Measurements from ENCODE around the gene ABL2.
"Not testable (repeated sequence)": the region's sequence is repeated elsewhere in the genome, so short reads cannot be mapped to it uniquely, and the experiment has no call there.

ABL2 gene

GRCh38 chr1:179229214-179230140 is at the start of gene ABL2:
ABL2 (minus strand) TSS chr1:179229677; CDS start chr1:179229397, 280 bp downstream.
- DNase-seq: peak; percentile 71

DNA sequence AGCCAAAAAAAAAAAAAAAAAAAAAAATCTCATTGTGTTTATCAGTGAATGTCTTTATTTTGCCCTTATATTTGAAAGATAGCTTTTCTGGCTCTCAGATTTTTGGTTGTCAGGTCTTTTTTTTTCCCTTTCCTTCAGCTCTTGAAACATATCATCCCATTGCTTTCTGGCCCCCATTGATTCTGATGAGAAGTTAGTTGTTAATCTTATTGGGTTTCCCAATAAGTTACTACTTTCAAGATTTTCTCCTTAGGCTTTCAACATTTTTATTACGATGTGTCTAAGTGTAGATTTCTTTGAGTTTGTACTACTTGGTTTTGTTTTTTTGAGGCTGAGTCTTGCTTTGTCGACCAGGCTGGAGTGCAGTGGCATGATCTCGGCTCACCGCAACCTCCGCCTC is 49.4 kb upstream of the ABL2 start:
- no peak for DNase-seq

- DNase-seq: not testable (repeated sequence)
Measured at GRCh38 chr1:179274424-179274823, 44.9 kb upstream of the ABL2 start.

DNA sequence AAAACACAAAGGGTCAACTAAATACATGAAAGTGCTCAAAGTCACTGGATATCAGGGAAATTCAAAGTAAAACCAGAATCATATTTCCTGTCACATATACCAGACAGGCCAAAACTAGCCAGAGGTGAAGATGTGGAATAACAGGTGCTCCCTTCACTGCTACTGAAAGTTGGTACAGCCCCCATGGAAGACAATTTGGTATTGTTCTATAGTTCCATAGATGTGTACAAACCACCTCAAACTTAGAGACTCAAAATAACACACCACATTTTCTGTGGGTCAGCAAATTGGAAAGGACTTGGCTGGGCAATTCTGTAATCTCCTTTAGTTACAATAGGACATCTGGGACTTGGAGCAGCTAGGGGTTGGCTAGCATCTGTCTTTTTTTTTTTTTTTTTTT is 39.6 kb upstream of the ABL2 start:
- DNase-seq: no peak

- no peak for DNase-seq
Measured at GRCh38 chr1:179264507-179264906, 35.0 kb upstream of the ABL2 start.

DNA sequence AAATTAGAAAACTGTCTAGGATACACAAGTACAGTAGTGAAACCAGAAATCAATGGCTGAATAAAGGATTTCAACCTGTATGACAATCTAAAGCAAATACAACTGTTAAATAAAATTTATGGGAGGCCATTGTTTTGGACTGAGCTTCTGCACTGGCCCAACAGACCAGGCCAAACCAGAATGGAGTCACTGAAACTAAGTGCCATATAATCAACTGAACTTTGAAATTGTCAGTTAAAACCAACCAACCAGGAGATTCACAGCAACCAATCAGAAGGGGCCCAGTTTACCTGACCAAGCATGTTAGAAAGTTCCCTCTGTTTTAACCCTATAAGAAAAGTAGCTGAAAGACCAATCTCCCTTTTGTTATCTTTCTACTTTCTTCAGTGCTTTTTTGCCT is 33.6 kb upstream of the ABL2 start:
- no peak for DNase-seq

DNA sequence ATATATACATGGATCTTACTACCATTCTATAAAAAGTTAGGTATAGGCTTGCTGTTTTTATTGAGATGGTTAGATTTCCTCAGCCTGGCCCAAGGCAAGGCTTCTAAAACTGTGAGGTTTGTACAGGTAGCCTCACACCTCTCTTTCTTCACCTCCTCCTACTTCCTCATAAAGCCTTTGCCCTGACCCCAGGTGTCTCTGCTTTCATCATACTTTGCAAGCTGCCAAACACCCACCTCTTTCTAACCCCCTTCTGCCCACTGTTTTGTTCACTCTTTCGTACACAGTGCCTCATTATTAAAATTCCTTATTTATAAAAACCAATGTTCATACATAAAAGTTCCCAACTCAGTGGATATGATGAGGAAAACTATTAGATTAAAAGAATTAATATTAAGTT is 32.7 kb upstream of the ABL2 start:
- DNase-seq: no peak

DNA sequence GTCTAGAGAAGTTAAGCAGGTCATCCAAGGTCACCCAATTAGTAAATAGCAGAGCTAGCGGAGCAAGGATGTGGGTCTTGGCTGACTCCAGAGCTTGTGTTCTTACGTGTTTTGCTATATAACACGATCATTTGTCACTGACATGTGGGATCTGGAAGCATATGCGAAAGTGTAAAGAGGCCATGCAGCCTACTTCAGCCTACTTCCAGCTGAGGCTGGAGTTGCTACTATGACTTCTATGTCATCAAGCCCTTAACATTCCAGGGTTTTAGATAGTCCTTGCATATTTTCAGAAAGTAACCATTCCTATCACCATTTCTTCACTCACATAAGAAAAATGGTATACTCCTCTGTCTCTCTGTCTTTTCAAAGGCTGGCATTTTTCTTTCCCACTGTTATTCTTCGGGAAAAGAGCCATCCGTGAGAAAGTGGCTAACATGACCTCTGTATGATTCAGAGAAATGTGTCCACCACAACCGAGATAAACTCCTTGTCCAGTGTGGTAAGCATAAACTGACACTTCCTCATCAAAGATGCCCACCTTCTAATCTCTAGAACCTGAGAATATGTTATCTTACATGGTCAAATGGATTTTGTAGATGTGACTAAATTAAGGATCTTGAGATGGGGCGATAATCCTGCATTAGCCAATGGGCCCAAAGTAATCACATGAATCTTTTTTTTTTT is 24.0 kb upstream of the ABL2 start:
- no peak for DNase-seq

DNA sequence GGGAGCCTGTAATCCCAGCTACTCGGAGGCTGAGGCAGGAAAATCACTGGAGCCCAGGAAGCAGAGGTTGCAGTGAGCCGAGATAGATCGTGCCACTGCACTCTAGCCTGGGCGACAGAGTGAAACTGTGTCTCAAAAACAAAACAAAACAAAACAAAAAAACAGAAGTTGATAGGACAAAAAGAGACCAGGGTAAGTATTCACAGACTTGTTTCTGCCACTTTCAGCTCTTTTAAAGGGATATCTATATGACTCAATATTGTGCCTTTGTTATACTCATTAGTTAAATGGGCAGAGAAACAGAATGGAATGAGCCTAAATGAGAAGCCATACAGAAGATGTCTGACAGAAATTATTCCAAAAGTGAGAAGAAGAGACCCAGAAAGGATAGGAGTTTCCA is 23.1 kb upstream of the ABL2 start:
- DNase-seq: no peak

DNA sequence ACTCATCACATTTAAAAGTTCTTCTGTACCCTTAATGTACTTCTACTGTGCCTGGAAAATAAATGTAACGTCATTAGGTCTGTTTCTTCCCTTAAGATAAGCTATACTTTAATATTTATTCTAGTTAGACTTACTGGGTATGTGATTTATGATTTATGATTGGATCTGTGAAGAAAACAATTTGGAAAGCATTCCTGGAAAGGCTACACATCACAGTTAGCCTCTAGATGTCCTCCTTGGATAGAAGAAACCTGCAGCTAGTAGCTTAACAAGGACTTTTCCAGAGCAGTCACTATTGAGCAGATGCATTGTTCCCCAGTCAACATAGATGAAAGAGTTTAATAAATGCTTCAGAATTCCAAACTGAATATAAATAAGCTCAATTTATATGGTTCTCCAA is 22.2 kb upstream of the ABL2 start:
- no peak for DNase-seq

DNA sequence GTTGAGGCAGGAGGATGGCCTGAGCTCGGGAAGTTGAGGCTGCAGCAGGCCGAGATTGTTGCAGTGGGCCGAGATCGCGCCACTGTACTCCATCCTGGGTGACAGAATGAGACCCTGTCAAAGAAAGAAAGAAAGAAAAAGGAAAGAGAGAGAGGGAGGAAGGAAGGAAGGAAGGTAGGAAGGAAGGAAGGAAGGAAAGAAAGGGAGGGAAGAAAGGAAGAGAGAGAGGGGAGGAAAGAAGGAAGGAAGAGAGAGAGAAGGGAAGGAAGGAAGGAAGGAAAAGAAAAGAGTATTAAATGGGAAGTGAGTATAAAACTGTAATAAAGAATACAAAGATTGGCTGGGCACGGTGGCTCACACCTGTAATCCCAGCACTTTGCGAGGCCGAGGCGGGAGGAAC is 18.4 kb upstream of the ABL2 start:
- no peak for DNase-seq

DNA sequence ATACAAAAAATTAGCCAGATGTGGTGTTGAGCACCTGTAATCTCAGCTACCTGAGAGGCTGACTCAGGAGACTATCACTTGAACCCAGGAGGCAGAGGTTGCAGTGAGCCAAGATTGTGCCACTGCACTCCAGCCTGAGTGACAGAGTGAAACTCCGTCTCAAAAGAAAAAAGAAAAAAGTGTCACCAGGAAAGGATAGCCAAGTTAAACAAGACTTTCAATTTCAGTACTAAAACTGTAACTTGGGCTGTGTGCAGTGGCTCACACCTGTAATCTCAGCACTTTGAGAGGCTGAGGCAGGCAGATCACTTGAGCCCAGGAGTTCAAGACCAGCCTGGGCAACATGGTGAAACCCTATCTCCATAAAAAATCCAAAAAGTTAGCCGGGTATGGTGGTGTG is 15.9 kb upstream of the ABL2 start:
- not testable (repeated sequence) for DNase-seq

- DNase-seq: no peak
Measured at GRCh38 chr1:179241530-179242097, 12.1 kb upstream of the ABL2 start.

DNA sequence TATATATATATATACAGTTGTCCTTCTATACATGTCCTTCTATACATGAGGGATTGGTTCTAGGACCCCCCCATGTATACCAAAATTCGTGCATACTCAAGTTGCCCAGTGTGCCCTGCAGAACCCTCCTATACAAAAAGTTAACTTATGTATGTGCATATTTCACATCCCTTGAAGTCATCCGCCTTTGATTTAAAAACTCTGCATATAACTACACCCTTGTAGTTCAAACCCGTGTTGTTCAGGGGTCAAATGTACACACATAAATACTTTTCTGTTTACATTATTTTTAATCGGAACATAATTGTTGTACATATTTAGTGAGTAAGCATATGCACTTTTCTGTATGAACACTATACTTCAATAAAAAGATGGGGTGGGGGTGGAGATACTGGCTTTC is 7.7 kb upstream of the ABL2 start:
- no peak for DNase-seq

GRCh38 chr1:179234863-179235262 is 5.4 kb upstream of the ABL2 start:
- DNase-seq: no peak

GRCh38 chr1:179231923-179232322 is 2.4 kb upstream of the ABL2 start:
- no peak for DNase-seq

- DNase-seq: no peak
Measured at GRCh38 chr1:179230721-179231120, 1.2 kb upstream of the ABL2 start.

- peak; percentile 55 for DNase-seq
Measured at GRCh38 chr1:179230251-179230650, 774 bp upstream of the ABL2 start.

DNA sequence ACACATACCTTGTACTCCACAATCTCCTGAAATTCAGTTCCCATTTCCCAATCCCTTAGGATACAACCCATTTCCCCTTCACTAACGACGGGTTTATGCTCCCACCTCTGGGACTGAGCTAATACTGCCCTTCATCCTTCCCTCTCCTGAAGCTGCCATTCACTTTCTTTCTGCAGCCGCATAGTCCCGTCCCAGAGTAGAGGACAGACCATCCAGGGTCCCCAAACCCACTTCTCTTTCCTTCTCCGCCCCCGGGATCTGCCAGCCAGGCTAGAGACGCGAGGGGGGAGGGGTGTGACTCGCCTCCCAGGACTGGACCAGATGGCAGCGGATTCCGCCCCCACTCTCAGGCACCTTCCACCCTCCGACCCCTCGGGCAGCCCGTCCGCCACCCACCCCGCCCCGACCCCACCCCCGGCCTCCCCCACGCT is 679 bp downstream of the ABL2 start:
- peak; percentile 57 for DNase-seq

GRCh38 chr1:179226738-179227137 is 2.7 kb downstream of the ABL2 start:
- no peak for DNase-seq

- not testable (repeated sequence) for DNase-seq
Measured at GRCh38 chr1:179224466-179224865, 5.0 kb downstream of the ABL2 start.

GRCh38 chr1:179221121-179221520 is 8.4 kb downstream of the ABL2 start:
- DNase-seq: not testable (repeated sequence)

DNA sequence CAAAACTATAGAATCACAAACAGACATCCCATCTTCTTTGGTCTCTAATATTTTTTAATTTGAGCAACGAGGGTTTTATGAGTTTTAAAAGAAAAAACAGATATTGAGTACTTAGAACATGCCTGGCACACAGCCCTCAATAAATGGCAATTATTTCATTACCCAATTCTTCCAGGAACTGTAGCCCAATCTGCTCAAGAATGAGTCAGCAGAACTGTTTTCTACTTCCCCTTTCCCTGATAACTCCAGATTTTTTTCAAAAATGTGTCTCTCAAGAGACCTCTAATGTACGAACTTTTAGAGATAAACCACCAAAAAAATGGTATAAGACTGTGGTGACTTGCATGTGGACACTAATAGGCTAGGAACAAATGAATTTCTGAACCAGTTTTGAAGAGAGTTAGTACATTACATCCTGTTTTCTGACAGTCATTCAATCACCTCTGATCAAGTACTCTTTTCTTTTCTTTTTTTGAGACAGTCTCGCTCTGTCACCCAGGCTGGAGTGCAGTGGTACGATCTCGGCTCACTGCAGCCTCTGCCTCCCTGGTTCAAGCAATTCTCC is 11.5 kb downstream of the ABL2 start:
- no peak for DNase-seq

GRCh38 chr1:179213317-179213716 is 16.2 kb downstream of the ABL2 start:
- not testable (repeated sequence) for DNase-seq

Data from NCI-H2171 treated with DMSO at 0.1 percent for 48 hours (cell line).